Urinary bladder (tissue), 4 donors: Measurements from ENCODE around the gene RAP1GAP2. TPM values are rescaled to one million over a fixed set of nuclear protein-coding genes. Genes with fewer than 3 reads are reported as not detected.

Source experiments
- DNase-seq: peaks from one replicate; pipeline ENCODE4 v3.0.0-alpha.2; 2015; ENCODE audit errors: extremely low spot score
- H3K27ac ChIP-seq: one replicate; pipeline ENCODE4 v1.5.1; 2013; ENCODE audit warnings: low read depth, mild to moderate bottlenecking, moderate library complexity
- H3K36me3 ChIP-seq: one replicate; pipeline ENCODE4 v1.6.1; 2013; ENCODE audit warnings: mild to moderate bottlenecking, moderate library complexity; ENCODE audit not compliant: insufficient read depth
- H3K4me1 ChIP-seq: one replicate; pipeline ENCODE4 v1.6.1; 2013; ENCODE audit warnings: mild to moderate bottlenecking, moderate library complexity; ENCODE audit not compliant: insufficient read depth
- H3K4me3 ChIP-seq: one replicate; pipeline ENCODE4 v1.5.1; 2013; ENCODE audit warnings: low read depth, low read length
- WGBS: extraction: QIAGEN DNeasy Blood & Tissue Kit; methylation state at CpG from one replicate; pipeline ENCODE4 v1.1.7; 2013; 5-methylcytosine and 5-hydroxymethylcytosine counted together
- polyA plus RNA-seq: library from polyadenylated mRNA; stranded (reverse); fragments of 200-250 nt; gene quantifications from one replicate; pipeline ENCODE4 v1.2.3, GENCODE V29; 2013
- total RNA-seq: library from RNA; depleted of rRNA; stranded (reverse); fragments of >200 nt; gene quantifications from one replicate; pipeline ENCODE4 v1.2.3, GENCODE V29; 2014
- donor health status: healthy with polysubstance abuse.
- donor health status: healthy.

RAP1GAP2 gene
- total and polyA plus RNA-seq, 2 donors, result 3.7 to 3.9 TPM

DNA sequence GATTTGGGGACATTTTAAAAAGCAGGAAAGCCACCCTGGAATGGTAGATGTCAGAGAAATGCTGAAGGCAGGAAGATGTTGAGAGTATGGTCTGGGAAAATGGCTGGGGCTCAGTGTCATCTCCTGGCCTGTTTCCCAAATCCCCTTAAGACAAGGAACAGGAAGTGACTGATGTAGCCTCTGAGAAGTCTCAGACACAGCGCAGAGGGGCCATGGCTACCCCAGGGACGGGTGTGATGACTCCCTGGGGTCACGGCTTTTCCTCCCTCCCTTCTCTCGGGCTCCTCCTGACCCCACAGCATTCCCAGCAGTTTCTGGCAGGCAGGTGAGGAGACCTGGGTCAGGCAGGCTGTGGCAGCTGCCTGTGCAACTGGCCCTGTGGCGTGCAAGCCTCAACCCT, 45.4 kb downstream of the RAP1GAP2 start:
- Histone ChIP-seq H3K4me3 (no peak overlapping the region), H3K27ac (no peak overlapping the region), H3K4me1 (no peaks in the 10 kb centered on the region), H3K36me3 (no peaks in the 10 kb centered on the region)
- 55% methylated on average over 5 of the region's 5 CpGs for WGBS
- DNase-seq, result no peak

DNA sequence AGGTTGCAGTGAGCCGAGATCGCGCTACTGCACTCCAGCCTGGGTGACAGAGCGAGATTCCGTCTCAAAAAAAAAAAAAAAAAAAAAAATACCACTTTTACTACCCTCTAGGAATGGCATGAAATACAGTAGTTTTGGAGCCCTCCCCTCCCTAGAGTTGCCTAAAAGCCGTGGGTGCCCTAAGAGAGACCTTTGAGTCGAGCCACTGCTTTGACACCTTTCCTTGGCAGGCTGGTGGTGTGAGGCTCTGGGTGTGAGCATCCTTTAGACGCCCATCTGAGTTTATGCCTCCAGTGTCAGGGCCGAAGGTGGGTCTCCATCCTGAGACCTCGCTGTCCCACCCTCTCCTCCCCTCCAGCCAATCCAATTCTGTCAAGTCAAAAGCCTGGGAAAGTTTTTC, 46.2 kb downstream of the RAP1GAP2 start:
- Histone ChIP-seq H3K4me1 (no peaks in the 10 kb centered on the region), H3K4me3 (no peak overlapping the region), H3K27ac (no peak overlapping the region), H3K36me3 (no peaks in the 10 kb centered on the region)
- WGBS, result 79% methylated on average over 10 of the region's 10 CpGs
- no peak for DNase-seq

DNA sequence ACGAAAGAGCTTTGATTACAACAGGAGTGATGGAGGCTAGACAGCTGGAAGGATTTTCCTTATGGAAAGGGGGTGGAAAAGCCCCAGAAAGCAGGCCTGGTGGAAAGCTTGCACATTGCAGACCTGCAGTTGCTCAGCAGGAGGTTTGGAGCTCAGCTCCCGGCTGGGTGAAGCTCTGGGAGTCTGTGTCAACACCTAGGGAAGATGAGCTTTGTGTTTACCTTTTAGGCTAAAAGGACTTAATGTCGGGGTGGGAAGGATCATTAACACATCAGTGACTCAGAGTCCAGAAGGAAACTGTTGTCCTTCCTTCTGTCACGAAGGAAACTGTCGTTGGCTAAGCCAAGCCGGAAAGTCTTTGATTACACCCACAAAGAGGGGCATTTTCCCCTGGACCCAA, 48.2 kb downstream of the RAP1GAP2 start:
- 17% methylated on average over 6 of the region's 6 CpGs for WGBS
- no peak for DNase-seq
- no peak overlapping the region for H3K27ac ChIP-seq

DNA sequence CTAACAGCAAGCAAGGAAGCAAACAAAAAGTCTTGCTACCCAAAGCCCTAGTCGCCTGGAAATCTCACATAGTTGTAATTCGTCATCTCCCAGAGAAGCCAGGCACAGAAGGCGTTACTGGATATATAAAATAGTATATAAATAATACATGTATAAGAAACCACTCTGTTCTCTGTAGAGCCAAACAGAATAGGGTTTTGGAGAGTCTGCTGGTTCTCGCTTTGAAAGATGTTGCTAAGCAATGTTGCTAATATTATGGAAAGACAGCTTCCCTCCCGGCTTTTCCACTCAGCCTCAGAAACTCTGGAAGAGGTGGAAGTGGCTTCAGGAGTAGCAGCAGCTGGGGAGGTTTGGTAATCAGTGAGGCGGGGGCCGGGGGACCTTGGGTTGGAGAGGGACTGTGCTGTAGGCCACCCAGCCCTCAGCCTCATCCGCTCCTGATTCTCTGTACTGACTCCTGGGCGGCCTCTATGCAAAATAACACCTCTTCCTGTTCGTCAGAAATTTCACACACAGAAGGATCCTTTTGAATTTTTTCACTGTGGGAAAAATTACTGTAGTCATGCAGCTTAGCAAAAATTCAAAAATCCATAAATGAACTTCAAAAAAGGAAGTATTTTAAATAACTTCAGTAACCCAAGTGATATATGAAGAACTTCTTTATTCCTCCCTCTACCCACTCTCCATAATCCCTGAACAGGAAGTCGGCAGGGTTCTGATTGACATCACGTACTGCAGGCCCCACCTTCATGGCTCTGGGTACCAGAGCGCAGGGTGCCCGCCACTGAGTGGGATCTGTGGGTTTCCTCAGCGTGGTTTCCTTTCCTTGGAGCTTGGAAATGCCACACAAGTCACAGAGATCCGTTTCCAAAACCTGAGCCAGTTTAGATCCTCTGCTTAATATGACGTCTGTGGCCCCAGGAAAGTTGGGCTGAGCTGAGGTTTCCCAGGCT, 51.4 kb downstream of the RAP1GAP2 start:
- H3K4me1 ChIP-seq, result no peaks in the 10 kb centered on the region
- no peak overlapping the region for H3K4me3 ChIP-seq
- 55% methylated on average over 17 of the region's 17 CpGs for WGBS
- DNase-seq, result no peak
- no peaks in the 10 kb centered on the region for H3K36me3 ChIP-seq
- H3K27ac ChIP-seq, result no peak overlapping the region

More for the DNA sequence above, 48.2 kb downstream of the RAP1GAP2 start:
- H3K4me3 ChIP-seq, result no peak overlapping the region
- H3K36me3 ChIP-seq, result no peaks in the 10 kb centered on the region
- H3K4me1 ChIP-seq, result no peaks in the 10 kb centered on the region

DNA sequence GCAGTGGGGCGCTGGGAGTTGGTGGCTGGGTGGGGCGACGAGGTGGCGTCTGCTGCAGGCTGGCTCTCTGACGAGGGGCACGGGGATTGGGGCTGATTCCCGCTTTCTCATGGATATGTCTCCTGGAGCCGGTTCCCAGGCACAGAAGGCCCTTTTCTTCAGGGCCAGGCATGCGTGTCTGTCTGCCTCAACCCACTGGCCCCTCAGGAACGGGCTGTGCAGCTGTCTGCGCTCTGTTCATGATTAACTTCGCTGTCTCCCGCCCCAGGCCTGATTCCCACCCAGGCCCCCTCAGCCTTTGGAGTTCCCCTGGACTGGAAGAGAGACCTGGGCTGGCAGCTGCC, 53.1 kb downstream of the RAP1GAP2 start:
- no peak for DNase-seq
- H3K27ac ChIP-seq, result no peak overlapping the region
- H3K4me1 ChIP-seq, result peaks cover 2% of the 10 kb centered on the region
- no peak overlapping the region for H3K4me3 ChIP-seq
- H3K36me3 ChIP-seq, result no peaks in the 10 kb centered on the region
- 33% methylated on average over 13 of the region's 13 CpGs for WGBS

DNA sequence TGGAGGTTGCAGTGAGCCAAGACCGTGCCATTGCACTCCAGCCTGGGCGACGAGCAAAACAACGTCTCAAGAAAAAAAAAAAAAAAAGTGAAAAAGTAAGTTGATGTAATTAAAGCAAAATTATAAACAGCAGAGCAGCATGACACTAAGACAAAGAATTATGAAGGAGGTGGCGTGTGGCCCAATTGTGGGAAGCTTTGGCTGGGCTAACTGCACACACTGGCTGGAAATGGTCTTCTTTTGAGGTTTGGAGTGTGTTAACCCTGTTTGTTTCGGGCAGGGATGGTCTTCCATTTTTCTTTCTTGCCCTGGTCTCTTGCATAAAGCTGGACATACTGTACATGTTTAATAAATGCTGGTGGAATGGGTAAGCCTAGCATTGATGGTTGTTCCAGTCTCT, 54.8 kb downstream of the RAP1GAP2 start:
- H3K4me1 ChIP-seq, result peaks cover 2% of the 10 kb centered on the region
- no peak overlapping the region for H3K27ac ChIP-seq
- H3K36me3 ChIP-seq, result no peaks in the 10 kb centered on the region
- WGBS, result 60% methylated on average over 6 of the region's 6 CpGs
- no peak overlapping the region for H3K4me3 ChIP-seq
- DNase-seq, result no peak

DNA sequence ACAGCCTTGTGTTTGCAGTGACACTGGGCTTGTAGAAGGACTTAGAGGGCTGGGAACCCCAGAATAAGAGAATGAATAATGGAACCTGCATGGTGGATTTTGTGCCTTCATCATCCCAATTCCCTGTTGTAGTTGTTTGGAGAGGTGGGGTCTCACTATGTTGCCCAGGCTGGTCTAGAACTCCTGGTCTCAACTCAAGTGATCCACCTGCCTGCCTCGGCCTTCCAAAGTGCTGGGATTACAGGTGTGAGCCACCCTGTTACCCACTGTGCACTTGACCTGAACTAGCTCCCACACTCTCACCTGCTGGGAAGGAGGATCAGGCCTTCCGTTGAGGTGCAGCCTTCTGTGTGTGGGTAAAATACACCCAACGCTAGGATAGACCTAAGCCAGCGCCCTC, 55.4 kb downstream of the RAP1GAP2 start:
- 86% methylated on average over 4 of the region's 4 CpGs for WGBS
- H3K36me3 ChIP-seq, result no peaks in the 10 kb centered on the region
- no peak overlapping the region for H3K27ac ChIP-seq
- H3K4me1 ChIP-seq, result peaks cover 2% of the 10 kb centered on the region
- no peak overlapping the region for H3K4me3 ChIP-seq
- no peak for DNase-seq

DNA sequence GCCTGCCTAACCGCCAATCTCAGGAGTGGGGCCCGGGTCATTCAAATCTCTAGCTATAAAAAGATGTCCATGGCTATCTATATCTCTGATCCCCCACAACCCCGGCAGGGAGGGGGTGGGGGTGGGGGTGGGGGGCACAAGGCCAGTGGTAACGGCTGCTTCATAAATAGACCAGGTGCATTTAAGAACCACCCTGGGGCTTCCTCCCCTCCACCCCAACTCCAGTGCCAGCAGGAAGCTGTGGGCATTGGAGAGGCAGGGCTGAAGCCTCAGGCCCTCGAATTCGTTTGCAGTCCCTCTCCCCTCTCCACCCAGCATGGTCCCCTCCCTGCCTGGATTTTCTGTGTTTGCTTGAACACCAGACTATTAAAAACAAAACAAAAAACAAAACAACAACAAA, 56.0 kb downstream of the RAP1GAP2 start:
- DNase-seq, result no peak
- Histone ChIP-seq H3K4me1 (peaks cover 2% of the 10 kb centered on the region), H3K27ac (no peak overlapping the region), H3K36me3 (no peaks in the 10 kb centered on the region), H3K4me3 (no peak overlapping the region)
- 34% methylated on average over 6 of the region's 6 CpGs for whole genome bisulfite sequencing

DNA sequence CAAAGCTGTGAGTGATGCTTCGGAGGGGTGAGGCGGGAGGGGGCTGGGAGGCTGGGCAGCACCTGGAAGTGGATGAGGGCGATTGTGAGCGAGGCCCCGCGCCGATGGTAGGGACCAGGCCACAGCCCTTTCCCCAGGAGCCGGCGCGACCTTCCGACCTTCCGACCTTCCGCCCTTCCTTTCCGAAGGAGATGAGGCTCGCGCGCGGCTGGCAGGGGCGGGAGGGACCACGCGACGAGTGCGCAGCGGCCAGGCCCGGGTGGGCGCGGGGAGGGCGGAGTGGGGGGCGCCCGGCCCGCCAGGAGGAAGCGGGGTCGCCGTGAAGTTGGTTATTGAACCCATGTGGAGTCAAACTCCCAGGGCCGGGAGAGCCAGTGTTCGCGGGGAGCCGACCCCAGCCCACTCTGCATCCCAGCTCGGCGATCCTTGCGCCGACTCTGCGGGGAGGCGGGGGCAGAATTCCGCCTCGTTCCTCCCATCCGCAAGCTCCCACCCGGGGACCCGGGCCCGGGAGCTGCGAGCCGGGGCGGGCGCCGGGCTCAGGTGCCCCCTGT, 56.6 kb downstream of the RAP1GAP2 start:
- no peak overlapping the region for H3K27ac ChIP-seq
- DNase-seq, result no peak
- H3K4me3 ChIP-seq, result peak overlapping the region; percentile 54
- H3K36me3 ChIP-seq, result no peaks in the 10 kb centered on the region
- 10% methylated on average over 55 of the region's 55 CpGs for WGBS
- peaks cover 2% of the 10 kb centered on the region for H3K4me1 ChIP-seq

DNA sequence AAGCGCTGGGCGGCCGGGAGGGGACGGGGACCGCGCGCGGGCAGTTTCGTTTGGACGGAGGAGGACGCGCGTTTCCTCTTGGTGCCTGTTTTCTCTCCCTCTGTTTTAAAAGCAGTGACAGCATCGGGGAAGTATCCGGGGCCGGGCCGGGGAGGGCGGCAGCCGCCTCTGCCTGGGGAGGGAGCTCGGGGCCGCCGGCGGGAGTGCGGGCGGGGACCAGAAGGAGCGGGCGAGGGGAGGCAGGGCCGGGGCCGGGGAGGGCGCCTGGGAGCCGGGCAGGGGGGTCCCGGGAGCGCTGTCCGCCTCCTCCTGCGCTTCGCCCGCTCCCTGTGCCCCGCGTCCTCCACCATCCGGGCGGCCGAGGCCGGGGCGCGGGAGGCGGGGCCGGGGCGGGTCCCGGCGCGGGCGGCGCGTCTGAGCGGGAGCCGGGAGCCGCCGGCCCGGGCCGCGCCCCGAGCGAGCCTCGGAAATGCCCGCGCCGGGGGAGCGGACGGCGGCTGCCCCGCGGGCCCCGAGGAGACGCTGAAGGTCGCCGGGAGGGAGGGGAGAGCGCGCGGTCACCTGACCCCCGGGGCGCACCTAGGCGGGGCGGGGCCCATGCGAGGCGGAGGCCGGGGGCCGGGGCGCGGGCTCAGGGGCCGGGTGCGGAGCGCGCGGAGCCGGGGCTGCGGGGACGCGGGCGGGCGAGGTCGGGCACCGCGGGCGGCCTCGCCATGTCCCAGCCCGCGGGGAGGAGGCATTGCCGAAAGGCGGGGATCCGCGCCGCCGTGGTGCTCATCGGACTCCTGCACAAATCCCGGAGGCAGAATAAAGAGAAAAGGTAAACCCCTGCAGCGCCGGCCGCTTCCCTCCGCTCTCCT, 57.3 kb downstream of the RAP1GAP2 start:
- Histone ChIP-seq H3K27ac (no peak overlapping the region), H3K4me1 (peaks cover 2% of the 10 kb centered on the region), H3K36me3 (no peaks in the 10 kb centered on the region), H3K4me3 (peak overlapping the region; percentile 54)
- no peak for DNase-seq
- WGBS, result under 1% methylated on average over 119 of the region's 119 CpGs

DNA sequence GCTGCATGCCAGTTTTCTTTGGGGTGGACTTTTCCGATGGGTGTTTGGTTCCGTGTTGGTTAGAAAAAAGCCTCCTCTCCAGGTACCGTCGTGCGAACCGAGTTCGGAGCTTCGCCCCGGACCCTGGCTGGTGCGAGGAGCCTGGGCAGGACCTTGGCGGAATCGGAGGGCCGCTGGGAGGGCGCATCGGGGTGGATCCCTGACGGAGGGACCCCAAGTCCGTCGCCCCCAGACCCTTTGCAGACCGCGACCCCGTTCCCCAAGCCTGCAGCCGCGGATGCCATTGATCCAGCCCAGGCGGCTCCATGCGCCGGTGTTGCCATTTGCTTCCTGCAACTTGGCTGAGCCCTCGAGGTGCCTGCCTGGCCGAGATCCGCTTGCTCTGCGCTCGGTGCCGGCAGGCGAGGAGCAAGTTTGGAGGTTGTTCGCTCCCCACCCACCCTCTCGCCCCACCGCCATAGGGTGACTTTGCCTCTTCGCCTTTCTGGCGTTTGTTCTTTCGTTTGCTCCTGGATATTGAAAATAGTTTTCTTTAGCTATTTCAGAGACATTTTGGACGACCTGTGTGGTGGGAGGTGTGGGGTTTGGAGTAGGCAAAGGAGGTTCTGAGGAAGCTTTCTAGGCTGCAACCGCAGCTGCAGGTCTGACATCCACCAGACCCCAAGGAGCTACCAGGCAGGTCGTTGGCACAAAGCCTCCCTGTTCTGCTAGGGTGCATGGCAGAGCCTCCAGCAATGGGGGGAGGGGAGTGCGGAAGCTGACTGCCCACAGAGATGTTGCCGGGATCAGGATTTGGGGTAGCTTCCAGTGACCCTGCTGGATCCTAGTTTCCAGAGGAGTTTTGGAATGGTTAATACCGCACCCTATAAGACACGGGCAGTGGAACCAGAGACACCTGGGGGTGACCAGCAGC, 58.2 kb downstream of the RAP1GAP2 start:
- Histone ChIP-seq H3K4me3 (peak overlapping the region; percentile 54), H3K27ac (no peak overlapping the region), H3K36me3 (no peaks in the 10 kb centered on the region), H3K4me1 (peaks cover 2% of the 10 kb centered on the region)
- 2% methylated on average over 46 of the region's 46 CpGs for WGBS
- no peak for DNase-seq

DNA sequence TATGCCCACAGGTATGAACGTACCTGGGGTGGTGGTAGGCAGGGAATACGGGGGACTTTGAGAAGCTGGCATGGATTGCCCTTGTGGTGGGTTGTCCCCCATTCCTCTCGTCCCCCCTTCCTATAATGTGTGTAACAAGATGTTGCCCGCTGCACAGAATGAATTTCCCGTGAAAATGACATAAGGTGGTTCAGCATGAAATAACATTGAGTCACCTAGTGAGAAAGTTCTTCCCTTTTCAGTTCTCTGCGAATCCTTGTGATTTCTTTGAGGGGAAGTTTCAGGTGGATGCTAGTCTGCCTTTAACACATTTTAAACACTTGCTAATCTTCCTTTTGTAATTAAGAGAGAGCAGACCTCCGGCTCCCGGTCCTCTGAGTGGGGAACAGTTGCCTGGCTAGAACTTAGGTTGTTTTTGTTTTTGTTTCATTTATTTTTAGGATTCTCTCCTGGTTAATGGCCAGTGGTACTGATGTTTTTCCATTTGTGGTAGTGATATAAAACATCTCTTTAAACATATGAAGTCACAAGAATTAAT, 58.9 kb downstream of the RAP1GAP2 start:
- Histone ChIP-seq H3K4me1 (peaks cover 2% of the 10 kb centered on the region), H3K4me3 (no peak overlapping the region), H3K36me3 (no peaks in the 10 kb centered on the region), H3K27ac (no peak overlapping the region)
- DNase-seq, result no peak
- WGBS, result 22% methylated on average over 8 of the region's 8 CpGs

DNA sequence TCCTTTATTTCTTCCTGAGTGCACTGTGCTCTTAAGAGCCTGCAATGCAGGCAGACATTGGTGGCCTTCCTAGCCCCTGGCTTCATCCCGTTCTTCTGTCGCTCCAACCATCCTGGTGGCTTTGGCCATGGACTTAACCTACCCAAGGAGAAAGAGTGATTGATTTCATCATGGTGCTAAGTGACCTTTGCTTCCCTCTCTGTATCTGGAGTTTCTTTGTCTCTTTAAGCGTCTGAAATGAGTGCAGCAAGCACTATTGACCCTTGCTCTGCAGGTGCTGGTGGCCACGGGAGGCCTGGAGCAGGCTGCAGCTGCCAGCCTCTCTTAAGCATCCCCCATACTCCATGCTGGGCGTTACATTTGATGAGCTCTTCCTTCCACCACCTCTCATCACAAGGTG, 60.5 kb downstream of the RAP1GAP2 start:
- 79% methylated on average over 5 of the region's 5 CpGs for WGBS
- Histone ChIP-seq H3K4me1 (peaks cover 2% of the 10 kb centered on the region), H3K4me3 (no peak overlapping the region), H3K36me3 (no peaks in the 10 kb centered on the region), H3K27ac (no peak overlapping the region)
- DNase-seq, result no peak
